ENCODE measurements around the gene NDUFS8. TPM values are rescaled to one million over a fixed set of nuclear protein-coding genes. Genes with fewer than 3 reads are reported as not detected.

The NDUFS8 gene
- polyA plus RNA-seq, 1 donor = 70.6 TPM

- no peak for DNase-seq
These were observed 27.9 kb upstream of the NDUFS8 start for GRCh38 chr11:68002575-68002937.

GRCh38 chr11:68002938-68003845 is 27.3 kb upstream of the NDUFS8 start:
- DNase-seq = no peak

GRCh38 chr11:68003846-68004550 is 26.5 kb upstream of the NDUFS8 start, which contains the start of gene UNC93B1:
UNC93B1 (minus strand) TSS chr11:68004097; CDS start chr11:68004043, 54 bp downstream.
- peak; percentile 68 for DNase-seq

GRCh38 chr11:68004551-68005335 is 25.7 kb upstream of the NDUFS8 start:
- no peak for DNase-seq

- no peak for DNase-seq
These were observed 23.8 kb upstream of the NDUFS8 start for GRCh38 chr11:68006606-68007166.

GRCh38 chr11:68007498-68008380 is 22.7 kb upstream of the NDUFS8 start:
- DNase-seq = no peak

- DNase-seq = no peak
These were observed 21.8 kb upstream of the NDUFS8 start for GRCh38 chr11:68008381-68009337.

GRCh38 chr11:68009391-68010089 is 20.9 kb upstream of the NDUFS8 start:
- DNase-seq = no peak

GRCh38 chr11:68010090-68011041 is 20.1 kb upstream of the NDUFS8 start, which contains the start of gene ALDH3B1:
ALDH3B1 (plus strand) TSS chr11:68010327; CDS start chr11:68015298, 4,971 bp downstream.
- no peak for DNase-seq

- DNase-seq = no peak
These were observed 19.2 kb upstream of the NDUFS8 start for GRCh38 chr11:68011051-68011943.

- no peak for DNase-seq
These were observed 18.2 kb upstream of the NDUFS8 start for GRCh38 chr11:68012044-68012842.

- DNase-seq = no peak
These were observed 17.5 kb upstream of the NDUFS8 start for GRCh38 chr11:68012843-68013610.

GRCh38 chr11:68013611-68014156 is 16.8 kb upstream of the NDUFS8 start:
- DNase-seq = no peak

GRCh38 chr11:68014157-68014946 is 16.1 kb upstream of the NDUFS8 start:
- no peak for DNase-seq
